ENCODE measurements around the gene ST3GAL3.

DNA sequence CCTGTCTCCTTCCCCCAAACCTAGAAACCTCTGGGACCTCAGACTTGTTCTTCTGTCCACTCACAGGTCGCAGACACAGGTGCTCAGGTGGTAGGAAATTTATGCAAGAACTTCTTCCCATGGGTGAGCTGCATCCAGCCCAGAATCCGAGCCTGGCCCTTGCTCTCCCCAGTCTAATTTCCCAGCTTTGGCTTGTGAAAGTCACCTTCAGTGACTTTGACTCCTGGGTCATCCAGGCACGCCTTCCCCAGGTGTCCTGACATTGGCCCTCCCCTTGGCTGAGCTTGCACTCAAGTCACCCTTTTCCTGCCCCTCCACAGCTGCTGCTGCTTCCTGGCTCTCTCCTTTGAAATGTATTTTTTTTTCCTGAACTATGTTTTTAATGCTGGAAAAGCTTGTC, 246.0 kb downstream of the ST3GAL3 start:
- TF ChIP-seq, protein P1, sequence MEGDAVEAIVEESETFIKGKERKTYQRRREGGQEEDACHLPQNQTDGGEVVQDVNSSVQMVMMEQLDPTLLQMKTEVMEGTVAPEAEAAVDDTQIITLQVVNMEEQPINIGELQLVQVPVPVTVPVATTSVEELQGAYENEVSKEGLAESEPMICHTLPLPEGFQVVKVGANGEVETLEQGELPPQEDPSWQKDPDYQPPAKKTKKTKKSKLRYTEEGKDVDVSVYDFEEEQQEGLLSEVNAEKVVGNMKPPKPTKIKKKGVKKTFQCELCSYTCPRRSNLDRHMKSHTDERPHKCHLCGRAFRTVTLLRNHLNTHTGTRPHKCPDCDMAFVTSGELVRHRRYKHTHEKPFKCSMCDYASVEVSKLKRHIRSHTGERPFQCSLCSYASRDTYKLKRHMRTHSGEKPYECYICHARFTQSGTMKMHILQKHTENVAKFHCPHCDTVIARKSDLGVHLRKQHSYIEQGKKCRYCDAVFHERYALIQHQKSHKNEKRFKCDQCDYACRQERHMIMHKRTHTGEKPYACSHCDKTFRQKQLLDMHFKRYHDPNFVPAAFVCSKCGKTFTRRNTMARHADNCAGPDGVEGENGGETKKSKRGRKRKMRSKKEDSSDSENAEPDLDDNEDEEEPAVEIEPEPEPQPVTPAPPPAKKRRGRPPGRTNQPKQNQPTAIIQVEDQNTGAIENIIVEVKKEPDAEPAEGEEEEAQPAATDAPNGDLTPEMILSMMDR (IDR thresholded peaks at IDR 0.05), result no peak
- TF ChIP-seq POLR2A (IDR thresholded peaks at IDR 0.05), result no peak
